Transverse colon (tissue), 4 donors: ENCODE measurements around the gene CBY1.

Experiments
- CTCF ChIP-seq, 5 experiments: fragments of 200-600 bp in 3 of 5; fragments of 450-650 bp in 2 of 5; sonication (generic) in 3 of 5; IDR thresholded peaks; 1 replicate in 2 of 5; 2 replicates in 3 of 5; pipeline ENCODE4 v1.5.1; 2016 to 2017; ENCODE audit warnings: antibody characterized with exemption in 5 of 5, inconsistent platforms in 3 of 5, mild to moderate bottlenecking in 2 of 5, moderate library complexity in 1 of 5
- EP300 ChIP-seq: sonication (generic); formaldehyde crosslinking; IDR thresholded peaks from one replicate; pipeline ENCODE4 v1.6.1; 2017; ENCODE audit warnings: antibody characterized with exemption, low read depth
- POLR2A ChIP-seq: fragments of 450-650 bp; IDR thresholded peaks from one replicate; pipeline ENCODE4 v1.6.1; 2016; ENCODE audit warnings: antibody characterized with exemption, mild to moderate bottlenecking, moderate library complexity
- POLR2AphosphoS5 ChIP-seq, 3 donors: sonication (generic); formaldehyde crosslinking; IDR thresholded peaks; one replicate each; pipeline ENCODE4 v1.6.1; 2016; ENCODE audit warnings: antibody characterized with exemption in 3 of 3

GRCh38 chr22:38653741-38654140 is 2.7 kb upstream of the CBY1 start:
- no peak for TF ChIP-seq EP300
- TF ChIP-seq CTCF (IDR thresholded peaks at IDR 0.05): no peak
- no peak for TF ChIP-seq POLR2AphosphoS5 (IDR thresholded peaks at IDR 0.05)
- no peak for TF ChIP-seq POLR2A
